Measurements from ENCODE around the gene SERPINE1. TPM values are rescaled to one million over a fixed set of nuclear protein-coding genes. Genes with fewer than 3 reads are reported as not detected.

Gene SERPINE1
- total and polyA plus RNA-seq, 2 of the 13 experiments (the other 11 are each of a cell fraction or from before 2014, with no cell fraction given): 21.2 to 1,576 TPM

DNA sequence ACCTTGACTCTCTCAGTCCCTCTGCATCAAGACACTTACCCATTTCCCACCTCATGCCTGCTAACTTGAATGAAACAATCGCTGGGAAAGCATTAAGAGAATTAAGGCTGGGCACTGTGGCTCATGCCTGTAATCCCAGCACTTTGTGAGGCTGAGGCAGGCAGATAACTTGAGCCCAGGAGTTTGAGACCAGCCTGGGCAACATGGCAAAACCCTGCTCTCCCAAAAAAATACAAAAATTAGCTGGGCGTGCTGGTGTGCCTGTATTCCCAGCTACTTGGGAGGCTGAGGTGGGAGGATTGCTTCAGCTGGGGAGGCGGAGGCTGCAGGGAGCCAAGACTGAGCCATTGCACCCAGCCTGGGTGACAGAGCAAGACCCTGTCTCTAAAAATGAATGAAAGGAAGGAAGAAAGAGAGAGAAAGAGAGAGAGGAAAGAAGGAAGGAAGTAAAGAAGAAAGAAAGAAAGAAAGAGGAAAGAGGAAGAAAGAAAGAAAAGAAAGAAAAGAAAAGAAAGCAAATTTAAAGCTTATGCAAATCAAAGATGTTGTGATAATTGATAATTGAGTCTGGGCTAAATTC lies 646 bp downstream of the SERPINE1 start (continued):
- peak; percentile 40; the same call in 1 of the 2 replicates for TF ChIP-seq ZNF589 (CRISPR knock-in tag; conservative IDR thresholded peaks at IDR 0.05)
- no peak for TF ChIP-seq ZNF720 (CRISPR knock-in tag; IDR thresholded peaks at IDR 0.05)
- TF ChIP-seq, protein P1, sequence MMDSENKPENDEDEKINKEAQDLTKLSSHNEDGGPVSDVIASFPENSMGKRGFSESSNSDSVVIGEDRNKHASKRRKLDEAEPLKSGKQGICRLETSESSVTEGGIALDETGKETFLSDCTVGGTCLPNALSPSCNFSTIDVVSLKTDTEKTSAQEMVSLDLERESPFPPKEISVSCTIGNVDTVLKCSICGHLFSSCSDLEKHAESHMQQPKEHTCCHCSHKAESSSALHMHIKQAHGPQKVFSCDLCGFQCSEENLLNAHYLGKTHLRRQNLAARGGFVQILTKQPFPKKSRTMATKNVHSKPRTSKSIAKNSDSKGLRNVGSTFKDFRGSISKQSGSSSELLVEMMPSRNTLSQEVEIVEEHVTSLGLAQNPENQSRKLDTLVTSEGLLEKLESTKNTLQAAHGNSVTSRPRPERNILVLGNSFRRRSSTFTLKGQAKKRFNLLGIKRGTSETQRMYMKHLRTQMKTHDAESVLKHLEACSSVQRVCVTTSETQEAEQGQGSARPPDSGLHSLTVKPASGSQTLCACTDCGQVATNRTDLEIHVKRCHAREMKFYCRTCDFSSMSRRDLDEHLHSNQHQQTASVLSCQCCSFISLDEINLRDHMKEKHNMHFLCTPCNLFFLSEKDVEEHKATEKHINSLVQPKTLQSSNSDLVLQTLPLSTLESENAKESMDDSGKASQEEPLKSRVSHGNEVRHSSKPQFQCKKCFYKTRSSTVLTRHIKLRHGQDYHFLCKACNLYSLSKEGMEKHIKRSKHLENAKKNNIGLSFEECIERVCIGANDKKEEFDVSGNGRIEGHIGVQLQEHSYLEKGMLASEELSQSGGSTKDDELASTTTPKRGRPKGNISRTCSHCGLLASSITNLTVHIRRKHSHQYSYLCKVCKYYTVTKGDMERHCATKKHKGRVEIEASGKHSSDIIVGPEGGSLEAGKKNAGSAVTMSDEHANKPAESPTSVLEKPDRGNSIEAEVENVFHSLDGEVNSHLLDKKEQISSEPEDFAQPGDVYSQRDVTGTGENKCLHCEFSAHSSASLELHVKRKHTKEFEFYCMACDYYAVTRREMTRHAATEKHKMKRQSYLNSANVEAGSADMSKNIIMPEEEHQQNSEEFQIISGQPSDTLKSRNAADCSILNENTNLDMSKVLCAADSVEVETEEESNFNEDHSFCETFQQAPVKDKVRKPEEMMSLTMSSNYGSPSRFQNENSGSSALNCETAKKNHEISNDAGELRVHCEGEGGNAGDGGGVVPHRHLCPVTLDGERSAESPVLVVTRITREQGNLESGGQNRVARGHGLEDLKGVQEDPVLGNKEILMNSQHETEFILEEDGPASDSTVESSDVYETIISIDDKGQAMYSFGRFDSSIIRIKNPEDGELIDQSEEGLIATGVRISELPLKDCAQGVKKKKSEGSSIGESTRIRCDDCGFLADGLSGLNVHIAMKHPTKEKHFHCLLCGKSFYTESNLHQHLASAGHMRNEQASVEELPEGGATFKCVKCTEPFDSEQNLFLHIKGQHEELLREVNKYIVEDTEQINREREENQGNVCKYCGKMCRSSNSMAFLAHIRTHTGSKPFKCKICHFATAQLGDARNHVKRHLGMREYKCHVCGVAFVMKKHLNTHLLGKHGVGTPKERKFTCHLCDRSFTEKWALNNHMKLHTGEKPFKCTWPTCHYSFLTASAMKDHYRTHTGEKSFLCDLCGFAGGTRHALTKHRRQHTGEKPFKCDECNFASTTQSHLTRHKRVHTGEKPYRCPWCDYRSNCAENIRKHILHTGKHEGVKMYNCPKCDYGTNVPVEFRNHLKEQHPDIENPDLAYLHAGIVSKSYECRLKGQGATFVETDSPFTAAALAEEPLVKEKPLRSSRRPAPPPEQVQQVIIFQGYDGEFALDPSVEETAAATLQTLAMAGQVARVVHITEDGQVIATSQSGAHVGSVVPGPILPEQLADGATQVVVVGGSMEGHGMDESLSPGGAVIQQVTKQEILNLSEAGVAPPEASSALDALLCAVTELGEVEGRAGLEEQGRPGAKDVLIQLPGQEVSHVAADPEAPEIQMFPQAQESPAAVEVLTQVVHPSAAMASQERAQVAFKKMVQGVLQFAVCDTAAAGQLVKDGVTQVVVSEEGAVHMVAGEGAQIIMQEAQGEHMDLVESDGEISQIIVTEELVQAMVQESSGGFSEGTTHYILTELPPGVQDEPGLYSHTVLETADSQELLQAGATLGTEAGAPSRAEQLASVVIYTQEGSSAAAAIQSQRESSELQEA (CRISPR knock-in tag; IDR thresholded peaks at IDR 0.05; ENCODE audit: not compliant biosample characterization): no peak

All from HepG2 (cell line).